Fibroblast of lung (primary cell): ENCODE results near the gene MAZ. TPM values are rescaled to one million over a fixed set of nuclear protein-coding genes. Genes with fewer than 3 reads are reported as not detected.
"Not testable (repeated sequence)": the region's sequence is repeated elsewhere in the genome, so short reads cannot be mapped to it uniquely, and the experiment has no call there.

Source experiments
- DNase-seq, 2 donors: peaks; one replicate each; pipeline versions ENCODE4 v3.0.0 to v3.0.0-alpha.2; 2010; ENCODE audit warnings: low read depth in 2 of 2
- H2AFZ ChIP-seq: 2 replicates; pipeline ENCODE4 v1.5.1; 2012; ENCODE audit warnings: low read length, control low read depth, inconsistent platforms
- H3K27ac ChIP-seq: 2 replicates; pipeline ENCODE4 v1.5.1; 2011; ENCODE audit warnings: low read length, control low read depth; ENCODE audit not compliant: insufficient read depth
- H3K27me3 ChIP-seq: 2 replicates; pipeline ENCODE4 v1.5.1; 2011; ENCODE audit warnings: mild to moderate bottlenecking, low read length; ENCODE audit not compliant: control insufficient read depth, insufficient read depth
- H3K36me3 ChIP-seq: 2 replicates; pipeline ENCODE4 v1.5.1; 2011; ENCODE audit warnings: low read length; ENCODE audit not compliant: control insufficient read depth, insufficient read depth
- H3K4me1 ChIP-seq: 2 replicates; pipeline ENCODE4 v1.5.1; 2011; ENCODE audit warnings: low read length; ENCODE audit not compliant: control insufficient read depth, insufficient read depth; ENCODE audit errors: extremely low read depth
- H3K4me2 ChIP-seq: 2 replicates; pipeline ENCODE4 v1.5.1; 2011; ENCODE audit warnings: low read length, control low read depth; ENCODE audit not compliant: insufficient read depth; ENCODE audit errors: extremely low read depth
- H3K4me3 ChIP-seq, 4 experiments: fragments of 200-600 bp in 1 of 4; sonication (generic) in 1 of 4; replicated peaks in 1 of 4; 2 replicates each; pipeline ENCODE4 v1.5.1; 2011 to 2016; ENCODE audit warnings: low read length in 4 of 4, low read depth in 3 of 4, mild to moderate bottlenecking in 3 of 4, control low read depth in 2 of 4, inconsistent platforms in 1 of 4, mixed read lengths in 1 of 4; ENCODE audit not compliant: insufficient read depth in 1 of 4; ENCODE audit errors: control extremely low read depth in 1 of 4
- H3K79me2 ChIP-seq: 2 replicates; pipeline ENCODE4 v1.5.1; 2012; ENCODE audit warnings: mild to moderate bottlenecking, low read length, inconsistent platforms; ENCODE audit not compliant: control insufficient read depth, insufficient read depth
- H3K9ac ChIP-seq: 2 replicates; pipeline ENCODE4 v1.5.1; 2011; ENCODE audit warnings: mild to moderate bottlenecking, low read length, control low read depth; ENCODE audit not compliant: insufficient read depth
- H3K9me3 ChIP-seq: 2 replicates; pipeline ENCODE4 v1.5.1; 2012; ENCODE audit warnings: low read depth, low read length; ENCODE audit not compliant: control insufficient read depth, insufficient read depth
- H4K20me1 ChIP-seq: 2 replicates; pipeline ENCODE4 v1.5.1; 2011; ENCODE audit warnings: low read length; ENCODE audit not compliant: control insufficient read depth, insufficient read depth; ENCODE audit errors: extremely low read depth
- CTCF ChIP-seq, 2 donors: IDR thresholded peaks in 1 of 2; conservative IDR thresholded peaks in 1 of 2; 1 replicate in 1 of 2; 2 replicates in 1 of 2; pipeline ENCODE4 v1.5.1; 2011 to 2012; ENCODE audit warnings: low read length in 2 of 2, control low read depth in 1 of 2, inconsistent platforms in 1 of 2, low read depth in 1 of 2, mild to moderate bottlenecking in 1 of 2
- EZH2 ChIP-seq: IDR thresholded peaks from 2 replicates; pipeline ENCODE4 v1.5.1; 2012; ENCODE audit warnings: low read length, control low read depth, mild to moderate bottlenecking; ENCODE audit errors: missing control alignments
- polyA plus RNA-seq, 2 donors: library from polyadenylated mRNA; depleted of rRNA in 1 of 2; stranded (reverse) in 1 of 2; unstranded in 1 of 2; fragments of >200 nt; gene quantifications; 2 replicates each; pipeline ENCODE4 v1.2.1, GENCODE V29; 2011 to 2012; ENCODE audit warnings: missing spikeins in 1 of 2
- total RNA-seq: library from RNA; depleted of rRNA; stranded (reverse); fragments of >200 nt; gene quantifications from 2 replicates; pipeline ENCODE4 v1.2.1, GENCODE V29; 2014

MAZ gene
- total and polyA plus RNA-seq, 2 donors (not counting 1 experiment from before 2014, with no cell fraction given): 68.1 to 131 TPM

GRCh38 chr16:29784157-29784556 is 22.2 kb upstream of the MAZ start:
- Histone ChIP-seq H3K4me3 (no peak overlapping the region), H3K36me3 (no peaks in the 10 kb centered on the region), H3K9me3 (no peaks in the 10 kb centered on the region), H3K4me2 (no peak overlapping the region), H4K20me1 (no peaks in the 10 kb centered on the region), H3K27me3 (peaks cover 17% of the 10 kb centered on the region), H3K4me1 (no peaks in the 10 kb centered on the region), H3K9ac (no peak overlapping the region), H3K27ac (no peak overlapping the region), H3K79me2 (no peaks in the 10 kb centered on the region), H2AFZ (no peak overlapping the region)
- DNase-seq: no peak
- TF ChIP-seq CTCF (conservative IDR thresholded peaks at IDR 0.05 in 1 of 2, IDR thresholded peaks at IDR 0.05 in 1 of 2; ENCODE audit: low read depth in 1 of 2, low read length in 2 of 2) (no peak), EZH2 (no peak)

GRCh38 chr16:29784901-29785500 is 21.3 kb upstream of the MAZ start:
- DNase-seq: peak; percentile 53 to 58
- Histone ChIP-seq H3K4me2 (peak overlapping the region; percentile 62), H3K27ac (no peak overlapping the region), H4K20me1 (no peaks in the 10 kb centered on the region), H3K27me3 (peaks cover 12% of the 10 kb centered on the region), H2AFZ (peak overlapping the region; percentile 96), H3K9ac (no peak overlapping the region), H3K79me2 (no peaks in the 10 kb centered on the region), H3K9me3 (no peaks in the 10 kb centered on the region), H3K36me3 (no peaks in the 10 kb centered on the region), H3K4me1 (no peaks in the 10 kb centered on the region), H3K4me3 (peak overlapping the region; percentile 0 to 41 (median 18))
- TF ChIP-seq CTCF (conservative IDR thresholded peaks at IDR 0.05 in 1 of 2, IDR thresholded peaks at IDR 0.05 in 1 of 2; ENCODE audit: low read depth in 1 of 2, low read length in 2 of 2): peak; percentile 72 to 91
- TF ChIP-seq EZH2: no peak

DNA sequence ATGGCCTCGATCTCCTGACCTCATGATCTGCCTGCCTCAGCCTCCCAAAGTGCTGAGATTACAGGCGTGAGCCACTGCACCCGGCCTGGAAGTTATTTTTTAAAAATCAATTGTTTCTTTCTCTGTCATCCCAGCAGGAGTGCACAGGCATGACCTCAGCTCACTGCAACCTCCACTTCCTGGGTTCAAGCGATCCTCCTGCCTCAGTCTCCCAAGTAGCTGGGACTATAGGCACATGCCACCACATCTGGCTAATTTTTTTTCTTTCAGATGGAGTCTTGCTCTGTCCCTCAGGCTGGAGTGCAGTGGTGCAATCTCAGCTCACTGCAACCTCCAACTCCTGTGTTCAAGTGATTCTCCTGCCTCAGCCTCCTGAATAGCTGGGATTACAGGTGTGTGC is 19.2 kb upstream of the MAZ start:
- H3K27ac ChIP-seq, H3K4me3 ChIP-seq, H3K4me2 ChIP-seq, H3K4me1 ChIP-seq, H4K20me1 ChIP-seq, H3K27me3 ChIP-seq, DNase-seq, H3K9ac ChIP-seq, H3K36me3 ChIP-seq, H2AFZ ChIP-seq, H3K9me3 ChIP-seq: not testable (repeated sequence)
- peaks cover 16% of the 10 kb centered on the region for H3K79me2 ChIP-seq
